Tongue (tissue), 2 donors: ENCODE results near the gene RORB. TPM values are rescaled to one million over a fixed set of nuclear protein-coding genes. Genes with fewer than 3 reads are reported as not detected.

Experiments used
- DNase-seq: peaks from one replicate; pipeline ENCODE4 v3.0.0-alpha.2; 2015
- total RNA-seq: library from RNA; depleted of rRNA; stranded (reverse); fragments of >200 nt; gene quantifications from one replicate; pipeline ENCODE4 v1.2.3, GENCODE V29; 2014

RORB gene
- total RNA-seq, 1 donor from 2014 or later = 0.92 TPM

DNA sequence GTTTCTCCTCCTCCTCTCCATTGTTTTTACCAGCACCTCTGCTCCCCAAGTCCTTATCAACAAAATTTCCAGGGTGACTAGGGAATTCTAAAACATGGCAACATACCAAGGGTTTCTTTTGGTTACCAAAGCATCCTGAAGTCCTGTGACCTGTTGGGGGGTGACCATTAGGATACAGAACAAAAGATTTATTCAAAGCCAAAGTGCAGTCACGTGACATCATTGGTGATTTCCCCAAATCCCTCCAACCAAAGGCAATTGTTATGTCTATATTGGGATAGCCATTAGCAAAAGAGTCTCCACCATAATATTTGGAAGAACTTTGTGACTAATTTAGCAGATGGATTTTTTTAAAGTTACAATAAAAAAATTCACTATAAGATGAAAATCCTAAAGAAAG is 222.2 kb downstream of the RORB start:
- DNase-seq = no peak

DNA sequence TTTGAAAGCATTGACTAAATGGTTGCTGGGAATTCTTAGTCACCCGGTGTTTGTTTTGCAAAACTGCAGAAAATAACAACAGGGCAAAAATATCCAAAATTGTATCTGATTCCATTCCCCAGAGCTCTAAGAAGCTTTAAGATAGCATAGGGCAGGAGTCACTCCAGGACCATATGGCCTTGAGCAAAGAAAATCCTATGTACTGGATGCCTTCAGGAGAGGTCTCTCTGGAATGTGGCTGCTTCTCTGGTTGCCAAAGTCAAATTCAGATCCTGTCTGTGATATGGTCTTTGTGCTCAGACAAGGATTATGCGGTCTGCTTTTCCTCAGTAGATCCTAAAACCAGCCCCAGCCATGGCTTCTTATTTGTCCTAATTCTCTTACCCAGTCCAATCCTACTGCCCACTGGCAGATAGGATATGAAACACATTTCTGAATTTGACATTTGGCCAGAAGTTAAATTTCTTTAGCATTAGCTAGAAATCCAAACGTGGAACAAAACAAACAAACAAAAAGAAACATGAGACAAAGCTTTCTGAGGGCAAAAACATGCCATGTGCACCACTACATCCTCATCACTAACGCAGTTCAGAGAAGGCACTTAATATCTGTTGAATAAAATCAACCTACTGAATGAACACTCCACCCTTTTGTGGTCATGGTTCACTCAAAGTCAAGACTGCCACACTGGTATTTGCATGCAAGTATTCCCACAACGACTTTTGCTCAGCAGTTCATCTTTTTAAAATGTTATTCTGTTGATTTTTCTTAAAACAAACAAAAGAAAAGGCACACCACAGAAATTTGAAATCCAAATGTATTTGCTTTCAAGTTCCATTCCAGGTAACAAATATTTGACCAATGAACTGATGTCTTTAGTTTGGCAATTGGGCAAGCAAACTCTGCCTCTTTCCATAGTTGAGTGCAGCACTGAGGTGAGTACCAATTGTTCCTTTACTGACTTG is 224.8 kb downstream of the RORB start:
- DNase-seq = no peak

DNA sequence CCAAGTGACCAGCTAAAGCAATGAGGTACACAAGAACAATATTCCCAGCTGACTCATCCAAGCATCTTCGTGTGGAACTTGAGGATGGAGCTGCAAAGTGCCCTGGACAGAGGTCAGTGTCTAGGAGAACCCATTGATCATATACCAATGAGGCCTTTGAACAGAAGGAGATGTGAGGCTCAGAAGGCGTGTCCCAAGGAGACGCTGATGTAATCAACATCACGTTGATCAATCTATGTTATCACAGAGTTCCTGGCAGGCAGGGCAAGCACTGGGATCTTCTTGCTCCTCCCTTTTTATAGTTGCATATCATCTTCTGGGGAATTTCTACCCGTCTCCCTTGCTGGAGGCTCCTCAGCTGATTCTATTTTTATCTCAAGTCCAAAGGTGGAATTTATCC is 227.2 kb downstream of the RORB start:
- DNase-seq = no peak

DNA sequence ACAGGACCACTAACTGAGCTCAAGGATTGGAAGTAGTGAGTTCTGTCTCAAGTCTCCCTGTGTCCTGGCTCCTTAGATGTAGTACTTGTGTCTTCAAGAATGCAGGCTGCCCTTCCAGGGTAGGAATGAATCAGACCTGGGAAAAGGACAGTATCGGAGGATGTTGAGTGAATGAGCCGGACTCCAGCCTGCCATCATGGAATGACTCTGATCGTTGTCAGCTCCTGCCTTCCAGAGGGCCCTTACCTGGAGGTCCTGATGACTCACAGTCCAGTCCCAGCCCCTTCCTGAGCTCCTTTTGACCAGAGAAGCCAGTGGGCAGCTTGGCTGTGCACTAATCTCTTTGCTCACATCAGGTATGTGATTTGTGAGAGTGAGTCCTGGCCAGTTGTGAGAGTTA is 229.4 kb downstream of the RORB start:
- no peak for DNase-seq

DNA sequence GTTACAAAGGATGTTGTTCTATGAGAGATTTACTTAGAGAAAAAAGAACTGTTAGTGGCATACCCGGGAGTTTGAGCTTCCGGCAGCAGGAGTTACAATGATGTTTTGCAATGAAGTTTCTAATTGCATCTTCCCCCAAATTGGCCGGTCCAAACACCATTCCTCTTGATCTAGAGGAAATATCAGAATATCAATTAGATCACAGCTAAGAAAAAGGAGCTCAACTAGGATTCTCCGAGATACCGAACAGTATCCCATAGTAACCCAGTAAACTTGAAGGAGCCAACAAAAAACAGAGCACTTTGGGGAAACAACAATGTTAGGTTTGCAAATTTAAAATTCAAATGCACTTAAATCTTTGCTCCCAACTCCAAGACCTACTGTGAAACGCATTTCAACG is 231.0 kb downstream of the RORB start:
- DNase-seq = no peak

DNA sequence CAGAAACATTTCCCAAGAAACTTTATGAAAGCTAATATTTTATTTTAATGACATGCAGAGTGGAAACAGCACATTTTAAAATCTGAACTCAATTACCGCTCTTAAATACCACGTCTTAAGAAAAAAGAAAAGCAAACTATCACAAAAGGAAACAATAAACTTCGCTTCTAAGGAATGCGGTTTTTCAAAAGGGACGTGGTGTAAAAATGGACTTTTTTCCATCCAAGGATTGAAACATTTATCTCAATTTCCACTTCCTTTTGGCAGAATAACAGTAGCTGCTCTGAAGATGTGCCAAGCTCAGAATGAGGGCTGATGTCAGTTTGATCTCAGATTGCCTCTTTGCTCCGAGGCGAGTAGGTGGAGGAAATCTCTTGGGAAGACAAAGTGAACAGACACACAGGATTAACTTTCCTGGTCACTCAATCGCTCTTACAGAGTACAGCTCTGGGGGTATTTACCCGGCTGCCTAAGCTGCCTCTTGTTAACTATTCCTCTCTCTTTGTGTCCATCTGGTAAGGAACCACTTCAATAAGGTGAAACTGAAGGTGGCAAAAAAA is 232.1 kb downstream of the RORB start:
- DNase-seq = peak; percentile 6

DNA sequence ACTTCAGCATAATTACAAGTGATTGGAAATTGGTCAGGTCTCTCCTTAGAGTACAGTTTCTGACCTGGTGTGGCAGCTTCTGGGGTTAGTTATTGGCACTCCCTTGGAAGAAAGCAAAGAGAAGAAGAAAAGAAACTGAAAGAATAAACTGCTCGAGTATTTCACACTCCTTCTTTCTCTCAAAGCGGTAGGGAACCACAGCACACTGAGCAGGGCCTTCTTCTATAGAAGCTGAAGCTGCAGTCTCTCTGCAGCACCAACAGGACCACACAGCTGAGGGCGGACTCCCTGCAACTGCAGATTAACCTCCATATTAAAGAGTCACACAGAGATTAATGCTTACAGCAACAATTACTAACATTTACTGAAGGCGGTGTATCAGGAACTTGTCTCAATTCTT is 238.6 kb downstream of the RORB start:
- no peak for DNase-seq

DNA sequence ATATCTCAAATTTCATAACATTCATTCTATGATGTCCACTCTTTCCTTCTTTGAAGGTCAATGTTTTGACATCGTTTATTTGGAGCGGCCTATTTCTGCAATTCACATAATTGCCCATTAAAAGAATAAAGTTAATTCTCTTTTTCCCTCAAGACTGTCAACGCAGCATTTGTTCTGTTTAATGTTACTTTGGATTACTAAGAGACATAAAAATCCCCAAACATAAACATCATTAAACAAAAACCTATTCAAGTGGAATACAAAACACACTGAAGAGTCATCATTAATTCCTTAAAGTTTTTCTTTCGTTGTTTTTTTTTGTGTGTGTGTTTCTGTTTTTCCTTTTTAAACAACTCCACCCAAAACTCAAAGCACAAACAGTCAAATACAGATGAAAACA is 239.5 kb downstream of the RORB start:
- no peak for DNase-seq

DNA sequence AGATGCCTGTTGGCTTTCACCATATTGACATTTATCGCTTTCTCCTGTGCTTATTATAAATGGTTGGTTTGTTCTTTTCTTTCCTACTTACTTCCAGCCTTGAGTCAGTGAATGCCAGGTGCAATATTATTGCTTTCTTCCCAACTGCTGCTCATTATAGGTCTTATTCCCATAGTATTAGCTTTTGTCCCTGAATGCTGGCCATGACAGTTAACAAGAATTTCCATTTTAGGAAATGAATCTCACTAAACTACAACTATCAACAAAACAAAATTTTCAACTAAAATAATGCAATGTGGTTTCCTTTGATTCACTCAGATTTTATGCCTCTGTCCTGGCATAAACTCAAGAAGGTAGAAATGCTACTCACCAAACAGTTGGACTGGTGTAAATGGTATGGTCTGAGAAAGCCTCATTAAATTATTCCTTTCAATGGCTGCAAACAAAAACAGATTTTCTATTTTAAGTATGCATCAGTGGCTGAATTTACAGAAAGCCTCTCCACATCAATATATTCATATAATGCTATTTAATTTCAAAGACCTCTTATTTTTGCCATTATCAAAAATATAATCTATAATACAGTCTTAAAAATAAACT is 245.2 kb downstream of the RORB start:
- no peak for DNase-seq
